ENCODE data around the gene MINDY4B. TPM values are rescaled to one million over a fixed set of nuclear protein-coding genes. Genes with fewer than 3 reads are reported as not detected.

The MINDY4B gene
- total RNA-seq, 1 donor from 2014 or later: not detected

- peaks cover 7% of the 10 kb centered on the region for H3K27me3 Mint-ChIP-seq (ENCODE audit: unreplicated experiment)
- no peak overlapping the region for H3K4me3 Mint-ChIP-seq (ENCODE audit: unreplicated experiment)
- peaks cover 4% of the 10 kb centered on the region for H3K9me3 Mint-ChIP-seq (ENCODE audit: unreplicated experiment)
- TF ChIP-seq, protein P1, sequence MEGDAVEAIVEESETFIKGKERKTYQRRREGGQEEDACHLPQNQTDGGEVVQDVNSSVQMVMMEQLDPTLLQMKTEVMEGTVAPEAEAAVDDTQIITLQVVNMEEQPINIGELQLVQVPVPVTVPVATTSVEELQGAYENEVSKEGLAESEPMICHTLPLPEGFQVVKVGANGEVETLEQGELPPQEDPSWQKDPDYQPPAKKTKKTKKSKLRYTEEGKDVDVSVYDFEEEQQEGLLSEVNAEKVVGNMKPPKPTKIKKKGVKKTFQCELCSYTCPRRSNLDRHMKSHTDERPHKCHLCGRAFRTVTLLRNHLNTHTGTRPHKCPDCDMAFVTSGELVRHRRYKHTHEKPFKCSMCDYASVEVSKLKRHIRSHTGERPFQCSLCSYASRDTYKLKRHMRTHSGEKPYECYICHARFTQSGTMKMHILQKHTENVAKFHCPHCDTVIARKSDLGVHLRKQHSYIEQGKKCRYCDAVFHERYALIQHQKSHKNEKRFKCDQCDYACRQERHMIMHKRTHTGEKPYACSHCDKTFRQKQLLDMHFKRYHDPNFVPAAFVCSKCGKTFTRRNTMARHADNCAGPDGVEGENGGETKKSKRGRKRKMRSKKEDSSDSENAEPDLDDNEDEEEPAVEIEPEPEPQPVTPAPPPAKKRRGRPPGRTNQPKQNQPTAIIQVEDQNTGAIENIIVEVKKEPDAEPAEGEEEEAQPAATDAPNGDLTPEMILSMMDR (IDR thresholded peaks at IDR 0.05; ENCODE audit: partially characterized antibody, unreplicated experiment): no peak
- no peaks in the 10 kb centered on the region for H3K36me3 Mint-ChIP-seq (ENCODE audit: unreplicated experiment)
- no peak overlapping the region for H3K27ac Mint-ChIP-seq (ENCODE audit: unreplicated experiment)
- DNase-seq: no peak
- H3K4me1 Mint-ChIP-seq (ENCODE audit: low read depth, unreplicated experiment): peaks cover 18% of the 10 kb centered on the region
These were observed 79.9 kb downstream of the MINDY4B start for GRCh38 chr3:150825192-150825915.

DNA sequence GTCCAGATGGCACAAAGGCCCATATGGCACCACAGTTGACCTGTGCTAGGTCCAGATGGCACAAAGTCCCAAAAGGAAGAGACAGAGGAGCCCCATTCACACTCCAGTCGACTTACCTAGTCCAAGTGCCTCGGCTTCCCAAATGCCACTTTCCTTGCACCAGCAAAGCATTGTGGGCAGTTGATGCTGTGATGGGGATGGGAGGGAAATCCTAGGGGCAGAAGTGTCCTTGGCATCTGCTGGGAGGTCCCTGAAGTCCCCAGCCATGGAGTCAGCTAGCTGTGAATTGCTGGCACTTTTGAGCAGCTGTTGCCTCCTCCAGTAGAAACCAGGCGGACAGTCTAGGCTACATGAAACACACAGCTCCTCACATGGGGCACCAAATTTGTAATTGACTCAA, 82.0 kb downstream of the MINDY4B start:
- TF ChIP-seq, protein P1 (IDR thresholded peaks at IDR 0.05; ENCODE audit: partially characterized antibody, unreplicated experiment): no peak
- DNase-seq: no peak
- Mint-ChIP-seq H3K4me1 (ENCODE audit: low read depth, unreplicated experiment) (peaks cover 18% of the 10 kb centered on the region), H3K9me3 (ENCODE audit: unreplicated experiment) (peaks cover 4% of the 10 kb centered on the region), H3K27ac (ENCODE audit: unreplicated experiment) (peak overlapping the region; percentile 74), H3K27me3 (ENCODE audit: unreplicated experiment) (peaks cover 7% of the 10 kb centered on the region), H3K4me3 (ENCODE audit: unreplicated experiment) (no peak overlapping the region), H3K36me3 (ENCODE audit: unreplicated experiment) (no peaks in the 10 kb centered on the region)

DNA sequence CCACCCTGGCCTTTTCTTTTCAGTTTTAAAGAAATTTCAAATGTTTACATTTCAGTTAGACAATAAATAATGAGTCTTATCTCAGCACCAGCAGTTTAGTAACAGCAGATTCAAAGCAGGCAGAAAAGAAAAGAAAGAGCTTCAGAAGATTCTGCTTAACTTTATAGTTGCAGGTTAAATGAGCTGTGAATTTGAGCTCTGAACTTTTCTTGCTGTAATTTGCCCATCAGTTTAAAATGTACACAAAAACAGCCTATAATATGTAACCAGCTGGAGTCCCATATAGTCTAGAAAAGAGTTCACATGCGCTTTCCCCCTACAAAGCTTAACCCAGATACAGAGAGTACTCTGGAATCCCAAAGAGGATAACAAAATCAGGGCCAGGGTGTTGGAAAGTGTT, 82.6 kb downstream of the MINDY4B start:
- H3K27ac Mint-ChIP-seq (ENCODE audit: unreplicated experiment): peak overlapping the region; percentile 74
- no peak for DNase-seq

More for the DNA sequence above, 82.6 kb downstream of the MINDY4B start:
- no peak overlapping the region for H3K4me3 Mint-ChIP-seq (ENCODE audit: unreplicated experiment)
- no peaks in the 10 kb centered on the region for H3K36me3 Mint-ChIP-seq (ENCODE audit: unreplicated experiment)
- H3K9me3 Mint-ChIP-seq (ENCODE audit: unreplicated experiment): peaks cover 4% of the 10 kb centered on the region
- H3K4me1 Mint-ChIP-seq (ENCODE audit: low read depth, unreplicated experiment): peaks cover 18% of the 10 kb centered on the region
- TF ChIP-seq, protein P1 (IDR thresholded peaks at IDR 0.05; ENCODE audit: partially characterized antibody, unreplicated experiment): no peak
- peaks cover 7% of the 10 kb centered on the region for H3K27me3 Mint-ChIP-seq (ENCODE audit: unreplicated experiment)

Other genes with a start within 250 kb of the MINDY4B start
- gene ERICH6, start 201.5 kb downstream of the MINDY4B start, total RNA-seq (ENCODE audit: unreplicated experiment): 0.69 TPM
- 9.6 TPM for gene SIAH2, start 142.3 kb downstream of the MINDY4B start, total RNA-seq (ENCODE audit: unreplicated experiment)
- gene CLRN1, start 67.3 kb upstream of the MINDY4B start, total RNA-seq (ENCODE audit: unreplicated experiment): not detected
- gene MED12L, start 180.2 kb upstream of the MINDY4B start, total RNA-seq (ENCODE audit: unreplicated experiment): 7.8 TPM